T-helper 1 cell treated with Interleukin-12 subunit alpha and Interleukin-12 subunit beta and Interleukin-4 antibody, amounts not matched to agents 30 μg/mL and 1 μg/mL, for 36 hours (primary cell): ENCODE data around the gene KRTAP4-9.
"Not testable (repeated sequence)": the region's sequence is repeated elsewhere in the genome, so short reads cannot be mapped to it uniquely, and the experiment has no call there.

Source experiments
- H3K27ac Mint-ChIP-seq: one replicate; pipeline ENCODE4 v1.8.0; 2021; ENCODE audit warnings: mild to moderate bottlenecking, mixed read lengths
- H3K27me3 Mint-ChIP-seq: one replicate; pipeline ENCODE4 v1.8.0; 2021; ENCODE audit warnings: low read depth, mixed read lengths
- H3K36me3 Mint-ChIP-seq: one replicate; pipeline ENCODE4 v1.8.0; 2021; ENCODE audit warnings: low read depth, mixed read lengths
- H3K4me1 Mint-ChIP-seq: one replicate; pipeline ENCODE4 v1.8.0; 2021; ENCODE audit warnings: low read depth, mixed read lengths
- H3K4me3 Mint-ChIP-seq: one replicate; pipeline ENCODE4 v1.8.0; 2021; ENCODE audit warnings: mild to moderate bottlenecking, moderate library complexity, mixed read lengths
- H3K9me3 Mint-ChIP-seq: one replicate; pipeline ENCODE4 v1.8.0; 2021; ENCODE audit warnings: mixed read lengths

The KRTAP4-9 gene

GRCh38 chr17:41105347-41105746 is at the start of gene KRTAP4-9:
Gene KRTAP4-9 (plus strand): TSS chr17:41105389. CDS start chr17:41105389, 0 bp downstream.
- not testable (repeated sequence) for H3K36me3 Mint-ChIP-seq, H3K27me3 Mint-ChIP-seq, H3K27ac Mint-ChIP-seq, H3K9me3 Mint-ChIP-seq, H3K4me3 Mint-ChIP-seq, H3K4me1 Mint-ChIP-seq

DNA sequence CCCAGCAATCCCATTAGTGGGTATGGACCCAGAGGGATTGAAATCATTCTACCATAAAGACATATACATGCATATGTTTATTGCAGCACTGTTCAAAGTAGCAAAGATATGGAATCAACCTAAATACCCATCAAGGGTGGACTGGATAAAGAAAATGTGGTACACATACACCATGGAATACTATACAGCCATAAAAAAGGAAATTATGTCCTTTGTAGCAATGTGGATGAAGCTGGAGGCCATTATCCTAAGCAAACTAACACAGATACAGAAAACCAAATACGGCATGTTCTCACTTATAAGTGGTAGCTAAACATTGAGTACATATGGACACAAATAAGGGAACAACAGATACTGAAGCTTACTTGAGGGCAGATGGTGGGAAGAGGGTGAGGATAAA is 47.6 kb upstream of the KRTAP4-9 start:
- H3K4me1 Mint-ChIP-seq: no peaks in the 10 kb centered on the region
- no peaks in the 10 kb centered on the region for H3K36me3 Mint-ChIP-seq
- H3K27me3 Mint-ChIP-seq: peaks cover 40% of the 10 kb centered on the region
- H3K27ac Mint-ChIP-seq: no peak overlapping the region
- H3K9me3 Mint-ChIP-seq: peaks cover 6% of the 10 kb centered on the region
- H3K4me3 Mint-ChIP-seq: no peak overlapping the region

- Mint-ChIP-seq H3K4me1 (no peaks in the 10 kb centered on the region), H3K27ac (no peak overlapping the region), H3K36me3 (no peaks in the 10 kb centered on the region), H3K4me3 (no peak overlapping the region), H3K9me3 (peaks cover 6% of the 10 kb centered on the region), H3K27me3 (peaks cover 32% of the 10 kb centered on the region)
These were observed 46.4 kb upstream of the KRTAP4-9 start for GRCh38 chr17:41058741-41059140.

GRCh38 chr17:41059276-41060051 is 45.7 kb upstream of the KRTAP4-9 start:
- H3K9me3 Mint-ChIP-seq, H3K4me3 Mint-ChIP-seq, H3K4me1 Mint-ChIP-seq, H3K36me3 Mint-ChIP-seq, H3K27ac Mint-ChIP-seq: not testable (repeated sequence)
- peaks cover 32% of the 10 kb centered on the region for H3K27me3 Mint-ChIP-seq

DNA sequence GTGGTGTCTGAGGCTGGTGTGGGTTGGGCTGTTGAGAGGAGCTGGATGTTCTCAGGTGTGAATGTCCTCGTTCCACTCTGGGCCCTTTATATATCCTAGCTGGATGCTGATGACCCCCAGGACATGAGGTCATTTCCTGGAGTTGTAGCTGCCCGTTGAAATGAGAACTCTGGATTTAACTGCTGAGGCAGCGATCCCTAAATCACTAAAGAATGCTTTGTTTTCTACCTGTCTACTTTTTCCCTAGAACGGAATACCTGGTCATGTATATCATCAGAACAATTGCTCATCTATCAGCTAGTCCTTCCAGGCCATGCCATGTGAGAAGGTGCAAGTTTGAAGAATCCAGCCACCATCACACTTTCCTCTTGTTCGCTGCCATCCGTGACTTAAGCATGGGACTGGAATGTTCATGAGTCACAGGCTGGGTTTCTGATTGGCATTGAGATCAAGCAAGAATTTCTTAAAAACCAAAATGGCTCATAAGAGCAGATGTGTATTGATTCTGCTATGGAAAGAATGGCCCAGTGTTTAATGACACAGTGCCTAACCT is 45.1 kb upstream of the KRTAP4-9 start, which contains the start of gene KRTAP2-3:
Gene KRTAP2-3 (minus strand): TSS at position 63 of the 553 bp plus-strand sequence. CDS start 64 bp downstream, outside the sequence.
- no peak within 1 kb of the TSS for H3K27ac Mint-ChIP-seq
- H3K4me1 Mint-ChIP-seq: no peaks in the 10 kb centered on the region
- no peaks in the 10 kb centered on the region for H3K36me3 Mint-ChIP-seq
- peaks cover 32% of the 10 kb centered on the region for H3K27me3 Mint-ChIP-seq
- peaks cover 6% of the 10 kb centered on the region for H3K9me3 Mint-ChIP-seq
- no peak within 1 kb of the TSS for H3K4me3 Mint-ChIP-seq

- Mint-ChIP-seq H3K36me3 (no peaks in the 10 kb centered on the region), H3K27ac (no peak overlapping the region)
These were observed 43.2 kb upstream of the KRTAP4-9 start for GRCh38 chr17:41061964-41062363.

DNA sequence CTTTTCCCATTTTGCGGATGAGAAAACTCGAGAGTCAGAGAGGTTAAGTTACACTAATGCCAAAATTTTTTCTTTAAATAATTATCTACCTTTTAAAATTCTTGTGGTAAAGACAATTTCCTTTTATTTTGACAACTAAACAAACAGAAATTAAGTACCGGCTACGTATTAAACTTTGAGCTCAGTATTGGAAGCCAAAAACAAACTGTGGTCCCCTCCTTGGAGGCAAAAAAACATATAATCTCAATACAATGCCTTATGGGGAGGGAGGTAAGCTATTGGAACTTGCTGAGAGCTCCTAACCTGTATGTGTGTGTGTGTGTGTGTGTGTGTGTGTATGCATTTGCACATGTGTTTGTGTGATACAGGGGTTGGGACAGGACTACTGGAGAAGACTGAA is 41.7 kb upstream of the KRTAP4-9 start:
- no peak overlapping the region for H3K27ac Mint-ChIP-seq
- H3K4me1 Mint-ChIP-seq: no peaks in the 10 kb centered on the region
- no peak overlapping the region for H3K4me3 Mint-ChIP-seq
- no peaks in the 10 kb centered on the region for H3K36me3 Mint-ChIP-seq
- no peaks in the 10 kb centered on the region for H3K9me3 Mint-ChIP-seq
- peaks cover 30% of the 10 kb centered on the region for H3K27me3 Mint-ChIP-seq

More at GRCh38 chr17:41061964-41062363, 43.2 kb upstream of the KRTAP4-9 start:
- Mint-ChIP-seq H3K27me3 (peaks cover 32% of the 10 kb centered on the region), H3K9me3 (peaks cover 6% of the 10 kb centered on the region), H3K4me3 (no peak overlapping the region), H3K4me1 (no peaks in the 10 kb centered on the region)

- Mint-ChIP-seq H3K27ac (no peak overlapping the region), H3K4me1 (no peaks in the 10 kb centered on the region), H3K36me3 (no peaks in the 10 kb centered on the region), H3K4me3 (no peak overlapping the region), H3K27me3 (peaks cover 22% of the 10 kb centered on the region), H3K9me3 (no peaks in the 10 kb centered on the region)
These were observed 40.9 kb upstream of the KRTAP4-9 start for GRCh38 chr17:41064301-41064700.

DNA sequence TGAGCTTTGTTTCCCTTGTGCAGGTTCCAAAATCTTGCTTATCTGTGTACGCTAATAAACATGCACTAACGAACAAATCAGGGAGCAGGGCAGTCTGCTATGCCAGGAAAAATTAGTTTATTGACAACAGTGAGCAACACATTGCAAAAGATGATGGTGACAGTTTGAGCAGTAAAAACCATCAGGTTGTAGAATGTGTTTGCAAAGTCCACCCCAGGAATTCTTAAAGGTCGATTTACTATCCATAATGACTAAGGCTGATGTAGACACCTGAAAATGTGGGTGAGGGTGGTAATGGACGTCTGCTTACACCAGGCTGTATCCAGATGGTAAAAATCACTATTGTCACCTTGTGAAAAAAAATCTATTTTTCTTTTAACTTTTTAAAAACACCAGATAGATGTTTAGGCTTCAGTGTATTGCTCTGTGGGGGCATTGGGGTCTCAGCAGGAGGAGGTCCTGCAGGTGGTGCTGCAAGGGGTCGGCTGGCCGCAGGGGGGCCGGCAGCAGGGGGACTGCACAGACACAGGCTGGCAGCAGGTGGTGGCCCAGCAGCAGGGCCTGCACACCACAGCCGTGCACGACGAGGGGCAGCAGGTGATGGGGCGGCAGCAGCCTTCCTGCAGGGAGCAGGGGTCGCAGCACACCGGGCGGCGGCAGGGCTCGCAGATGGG is 40.0 kb upstream of the KRTAP4-9 start:
- not testable (repeated sequence) for H3K4me3 Mint-ChIP-seq, H3K27ac Mint-ChIP-seq, H3K4me1 Mint-ChIP-seq, H3K9me3 Mint-ChIP-seq, H3K36me3 Mint-ChIP-seq
- H3K27me3 Mint-ChIP-seq: peaks cover 18% of the 10 kb centered on the region

DNA sequence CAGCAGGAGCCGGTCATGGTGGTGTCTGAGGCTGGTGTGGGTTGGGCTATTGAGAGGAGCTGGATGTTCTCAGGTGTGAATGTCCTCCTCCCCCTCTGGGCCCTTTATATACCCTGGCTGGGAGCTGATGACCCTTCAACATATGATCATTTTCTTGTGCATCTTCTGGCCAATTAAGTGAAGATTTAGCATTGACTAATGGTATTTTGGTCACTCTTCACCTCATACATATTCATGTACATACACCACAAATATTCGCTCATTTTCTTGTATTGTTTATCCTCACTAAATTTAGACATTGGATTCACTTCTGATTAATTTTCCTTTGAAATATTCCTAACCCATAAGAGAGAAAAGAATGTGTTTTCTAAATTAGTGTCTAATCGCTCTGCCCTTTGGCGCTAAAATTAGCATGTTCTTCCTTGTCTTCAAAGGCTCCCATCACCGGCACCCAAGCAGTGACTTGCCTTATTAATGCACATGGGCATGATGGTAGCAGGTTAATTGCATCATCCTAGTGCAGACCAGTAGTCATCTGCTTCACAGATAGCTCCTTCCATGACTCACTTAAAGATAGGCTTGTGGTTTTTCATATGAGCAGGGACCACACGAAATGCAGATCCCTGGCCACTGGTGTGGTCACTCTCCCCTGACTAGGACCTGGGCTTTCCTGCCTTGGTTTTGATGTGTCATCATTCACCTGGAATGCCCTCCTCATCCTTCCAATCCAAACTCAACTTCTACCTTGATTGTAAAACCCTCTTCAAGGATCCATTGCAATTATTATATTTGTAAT is 39.2 kb upstream of the KRTAP4-9 start, which contains the start of gene KRTAP2-4:
Gene KRTAP2-4 (minus strand): TSS at position 51 of the 796 bp plus-strand sequence. CDS start 34 bp downstream, at position 17.
- H3K4me1 Mint-ChIP-seq: no peaks in the 10 kb centered on the region
- H3K36me3 Mint-ChIP-seq: no peaks in the 10 kb centered on the region
- H3K9me3 Mint-ChIP-seq: no peaks in the 10 kb centered on the region
- peaks cover 10% of the 10 kb centered on the region for H3K27me3 Mint-ChIP-seq
- H3K4me3 Mint-ChIP-seq: no peak within 1 kb of the TSS
- H3K27ac Mint-ChIP-seq: no peak within 1 kb of the TSS

DNA sequence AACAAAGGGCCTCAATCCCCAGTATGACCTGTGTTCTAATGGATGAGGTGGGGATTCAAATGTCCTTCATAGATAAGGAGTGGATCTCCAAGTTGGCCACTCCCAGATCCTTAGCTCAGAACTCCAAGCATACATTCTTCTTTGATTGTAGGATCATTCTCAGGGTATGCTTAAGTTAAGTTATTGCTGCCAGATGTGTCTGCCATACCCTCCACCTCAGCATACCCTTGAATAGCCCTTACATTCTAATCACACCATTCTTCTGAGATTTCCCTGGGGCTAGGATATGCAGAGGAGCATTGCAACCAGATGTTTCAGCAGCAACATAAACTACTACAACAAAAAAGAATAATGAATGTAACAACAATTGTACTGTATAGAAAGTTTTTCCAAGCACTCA is 37.9 kb upstream of the KRTAP4-9 start:
- Mint-ChIP-seq H3K9me3 (no peaks in the 10 kb centered on the region), H3K4me3 (no peak overlapping the region), H3K27ac (no peak overlapping the region), H3K36me3 (no peaks in the 10 kb centered on the region), H3K4me1 (no peaks in the 10 kb centered on the region), H3K27me3 (no peaks in the 10 kb centered on the region)

DNA sequence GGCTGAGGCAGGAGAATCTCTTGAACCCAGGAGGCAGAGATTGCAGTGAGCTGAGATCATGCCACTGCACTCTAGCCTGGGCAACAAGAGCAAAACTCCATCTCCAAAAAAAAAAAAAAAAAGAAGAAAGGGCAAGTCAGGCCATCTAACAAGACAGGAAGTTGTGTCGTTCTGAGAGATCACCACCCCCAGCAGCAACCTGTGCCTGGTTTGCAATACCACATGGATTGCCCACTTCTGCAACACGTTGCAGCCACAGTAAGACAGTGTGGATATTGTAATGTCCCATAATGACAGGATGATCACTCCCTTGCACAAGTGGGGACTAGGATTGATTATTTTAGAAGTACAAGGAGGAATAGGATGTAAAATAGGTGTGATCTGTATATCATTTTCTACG is 36.2 kb upstream of the KRTAP4-9 start:
- Mint-ChIP-seq H3K27me3 (no peaks in the 10 kb centered on the region), H3K36me3 (no peaks in the 10 kb centered on the region), H3K27ac (no peak overlapping the region), H3K4me3 (no peak overlapping the region), H3K4me1 (no peaks in the 10 kb centered on the region), H3K9me3 (no peaks in the 10 kb centered on the region)

DNA sequence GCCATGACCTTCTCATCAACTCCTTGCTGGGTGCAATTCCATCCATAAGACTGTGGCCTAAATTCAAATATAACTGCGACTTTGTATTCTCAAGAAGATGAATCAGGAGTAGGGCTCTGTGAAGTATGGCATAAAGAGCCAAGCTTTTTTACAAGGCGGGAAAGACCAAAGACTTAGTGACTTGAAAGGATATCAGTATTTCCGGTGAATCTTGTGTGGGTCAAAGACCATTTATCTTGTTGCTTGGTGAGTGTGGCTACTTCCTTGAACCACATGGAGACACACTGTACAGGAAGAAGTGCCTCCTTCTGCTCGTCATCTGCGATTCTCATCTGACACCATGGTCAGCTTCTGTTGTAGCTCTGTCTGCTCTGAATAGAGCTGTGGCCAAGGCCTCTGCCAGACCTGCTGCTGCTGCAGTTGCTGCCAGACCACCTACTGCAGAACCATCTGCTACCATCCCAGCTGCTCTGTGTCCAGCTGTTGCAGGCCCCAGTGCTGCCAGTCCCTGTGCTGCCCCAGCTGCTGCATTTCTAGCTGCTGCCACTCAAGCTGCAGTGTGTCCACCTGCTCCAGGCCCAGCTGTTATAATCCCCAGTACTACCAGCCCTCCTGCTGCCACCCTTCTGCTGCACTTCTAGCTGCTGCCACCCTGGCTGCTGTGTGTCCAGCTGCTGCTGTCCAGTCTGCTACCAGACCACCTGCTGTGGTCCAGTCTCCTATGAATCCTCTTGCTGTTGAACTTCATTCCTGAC is 33.4 kb upstream of the KRTAP4-9 start:
- H3K36me3 Mint-ChIP-seq: no peaks in the 10 kb centered on the region
- peaks cover 9% of the 10 kb centered on the region for H3K27me3 Mint-ChIP-seq
- H3K4me1 Mint-ChIP-seq: no peaks in the 10 kb centered on the region

DNA sequence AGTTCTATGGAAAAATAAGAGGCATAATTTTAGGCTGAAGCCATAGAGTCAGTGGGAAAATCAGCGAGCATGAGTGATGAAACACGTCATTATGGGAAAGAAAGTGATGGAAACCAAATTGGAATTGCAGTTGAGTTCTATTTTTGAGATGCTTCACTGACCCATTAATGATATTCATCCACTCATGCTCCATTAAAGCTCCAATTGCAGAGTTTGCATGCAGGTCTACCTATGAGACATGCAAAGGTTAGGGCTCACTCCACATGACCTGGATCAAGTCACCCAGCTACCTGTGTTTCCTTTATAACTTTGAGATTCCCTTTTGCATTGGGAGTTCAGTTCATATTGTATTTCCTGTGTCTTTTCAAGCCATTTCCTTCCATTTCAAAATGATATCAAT is 31.5 kb upstream of the KRTAP4-9 start:
- Mint-ChIP-seq H3K27me3 (peaks cover 11% of the 10 kb centered on the region), H3K9me3 (no peaks in the 10 kb centered on the region), H3K4me3 (no peak overlapping the region)

More for the DNA sequence above, 33.4 kb upstream of the KRTAP4-9 start:
- Mint-ChIP-seq H3K27ac (no peak overlapping the region), H3K4me3 (no peak overlapping the region), H3K9me3 (no peaks in the 10 kb centered on the region)

More for the DNA sequence above, 31.5 kb upstream of the KRTAP4-9 start:
- Mint-ChIP-seq H3K27ac (no peak overlapping the region), H3K36me3 (no peaks in the 10 kb centered on the region), H3K4me1 (no peaks in the 10 kb centered on the region)
